NCI-H69 (cell line): ENCODE measurements around the gene GDPD5.
A peak's percentile ranks its signal among the peaks of the same experiment; 100 is the strongest.

Experiments
- DNase-seq: peaks from one replicate; lab custom pipeline; 2025; lab: John Stamatoyannopoulos, UW

The GDPD5 gene

GRCh38 chr11:75445315-75445953 lies 80.3 kb downstream of the GDPD5 start:
- peak; percentile 69 for DNase-seq

- no peak for DNase-seq
These were observed 82.7 kb downstream of the GDPD5 start for GRCh38 chr11:75443043-75443442.

- DNase-seq = no peak
These were observed 83.4 kb downstream of the GDPD5 start for GRCh38 chr11:75442161-75442885.

GRCh38 chr11:75441804-75442132 lies 84.0 kb downstream of the GDPD5 start:
- DNase-seq = no peak

- no peak for DNase-seq
These were observed 84.6 kb downstream of the GDPD5 start for GRCh38 chr11:75440960-75441803.

GRCh38 chr11:75439495-75440120 lies 86.1 kb downstream of the GDPD5 start:
- no peak for DNase-seq

GRCh38 chr11:75439026-75439425 lies 86.7 kb downstream of the GDPD5 start:
- DNase-seq = no peak

GRCh38 chr11:75437966-75438659 lies 87.6 kb downstream of the GDPD5 start:
- DNase-seq = no peak

- DNase-seq = no peak
These were observed 88.9 kb downstream of the GDPD5 start for GRCh38 chr11:75436806-75437205.

GRCh38 chr11:75435571-75435925 lies 90.2 kb downstream of the GDPD5 start:
- DNase-seq = no peak

- no peak for DNase-seq
These were observed 90.7 kb downstream of the GDPD5 start for GRCh38 chr11:75434886-75435570.

- DNase-seq = no peak
These were observed 91.7 kb downstream of the GDPD5 start for GRCh38 chr11:75434051-75434450.

- DNase-seq = no peak
These were observed 92.3 kb downstream of the GDPD5 start for GRCh38 chr11:75433443-75433842.

- DNase-seq = peak; percentile 75
These were observed 92.8 kb downstream of the GDPD5 start, which contains the start of gene KLHL35 for GRCh38 chr11:75432911-75433321. Gene KLHL35 (minus strand): TSS chr11:75433203. CDS start chr11:75430629, 2,574 bp downstream.

- DNase-seq = peak; percentile 33
These were observed 93.9 kb downstream of the GDPD5 start for GRCh38 chr11:75431533-75432525.

GRCh38 chr11:75430714-75431532 lies 94.8 kb downstream of the GDPD5 start:
- peak; percentile 71 for DNase-seq

- DNase-seq = peak; percentile 87
These were observed 95.6 kb downstream of the GDPD5 start for GRCh38 chr11:75429902-75430713.

- no peak for DNase-seq
These were observed 96.2 kb downstream of the GDPD5 start for GRCh38 chr11:75429641-75429901.
